Mesenteric fat pad (tissue), 1 donor: ENCODE measurements around the gene CCDC74A. TPM values are rescaled to one million over a fixed set of nuclear protein-coding genes. Genes with fewer than 3 reads are reported as not detected.
"Not testable (repeated sequence)": the region's sequence is repeated elsewhere in the genome, so short reads cannot be mapped to it uniquely, and the experiment has no call there.

ENCODE experiments used
- DNase-seq: peaks from one replicate; pipeline ENCODE4 v3.0.0-alpha.2; 2020; ENCODE audit warnings: low spot score
- total RNA-seq: library from RNA; stranded (reverse); fragmentation: NEBNext Ultra II Directional; extraction: Animal tissue kit (Norgen Biotek cat#: 25700); gene quantifications from one replicate; pipeline ENCODE4 v1.2.1, GENCODE V29; 2021
- donor health status: DM: yes; HTN: yes; CAD: no.

The CCDC74A gene
- total RNA-seq, 1 donor from 2014 or later = 0.96 TPM

GRCh38 chr2:131498321-131498973 is 29.2 kb upstream of the CCDC74A start:
- DNase-seq = not testable (repeated sequence)

DNA sequence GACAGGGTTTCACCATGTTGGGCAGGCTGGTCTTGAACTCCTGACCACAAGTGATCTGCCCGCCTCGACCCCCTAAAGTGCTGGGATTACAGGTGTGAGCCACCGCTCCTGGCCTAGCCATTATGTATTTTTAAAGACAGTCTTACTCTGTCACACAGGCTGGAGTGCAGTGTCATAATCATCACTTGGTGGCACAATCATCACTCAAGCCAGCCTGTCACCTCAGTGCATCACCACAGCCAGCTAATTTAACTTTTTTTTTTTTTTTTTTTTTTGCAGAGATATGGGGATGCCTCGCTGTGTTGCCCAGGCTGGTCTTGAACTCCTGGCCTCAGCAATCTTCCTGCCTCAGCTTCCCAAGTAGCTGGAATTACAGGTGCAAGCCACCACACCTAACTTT is 24.1 kb upstream of the CCDC74A start:
- DNase-seq = not testable (repeated sequence)

GRCh38 chr2:131504082-131504750 is 23.5 kb upstream of the CCDC74A start:
- not testable (repeated sequence) for DNase-seq

GRCh38 chr2:131509615-131510014 is 18.1 kb upstream of the CCDC74A start:
- no peak for DNase-seq

- not testable (repeated sequence) for DNase-seq
Observed at GRCh38 chr2:131511291-131511968, 16.3 kb upstream of the CCDC74A start.

GRCh38 chr2:131511969-131512870 is 15.5 kb upstream of the CCDC74A start:
- DNase-seq = not testable (repeated sequence)

- DNase-seq = not testable (repeated sequence)
Observed at GRCh38 chr2:131514408-131515166, 13.1 kb upstream of the CCDC74A start.

- DNase-seq = not testable (repeated sequence)
Observed at GRCh38 chr2:131515235-131515634, 12.5 kb upstream of the CCDC74A start.

- peak; percentile 47 for DNase-seq
Observed at GRCh38 chr2:131516011-131516410, 11.7 kb upstream of the CCDC74A start.

- DNase-seq = peak; percentile 81
Observed at GRCh38 chr2:131516621-131517020, 11.1 kb upstream of the CCDC74A start.

DNA sequence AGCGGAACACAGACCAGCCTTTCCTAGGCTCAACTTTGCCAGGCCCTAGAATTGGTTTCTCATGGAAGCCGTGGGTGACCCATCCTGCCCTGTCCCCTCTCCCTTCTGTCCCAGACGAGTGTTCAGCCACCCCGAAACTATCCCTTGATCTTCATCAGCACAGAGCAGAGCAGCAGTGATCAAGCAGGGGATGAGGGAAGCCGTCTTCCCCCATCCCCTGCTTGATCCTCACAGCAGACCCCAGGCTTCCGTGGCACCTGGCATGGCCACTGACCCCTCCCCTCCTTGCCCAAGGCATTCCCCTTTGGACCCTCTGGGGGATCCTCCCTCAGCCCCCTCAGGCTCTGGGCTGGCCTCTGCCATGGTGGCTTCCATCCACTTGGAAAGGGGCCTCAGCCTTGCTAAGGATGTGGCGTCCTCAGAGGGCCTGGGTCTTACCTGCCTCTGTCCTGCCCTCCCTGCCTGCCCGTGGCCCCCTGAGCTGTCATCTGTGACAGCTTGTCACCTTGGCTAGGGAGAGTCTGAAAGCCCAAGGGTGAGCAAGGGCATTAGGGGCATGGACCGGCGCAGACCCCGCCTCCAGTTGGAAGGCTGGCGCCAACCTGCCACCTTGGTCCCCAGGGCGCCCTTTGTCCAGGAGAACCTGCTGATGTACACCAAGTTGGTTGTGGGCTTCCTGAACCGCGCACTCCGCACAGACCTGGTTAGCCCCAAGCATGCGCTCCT is 10.4 kb upstream of the CCDC74A start:
- peak; percentile 81 for DNase-seq

DNA sequence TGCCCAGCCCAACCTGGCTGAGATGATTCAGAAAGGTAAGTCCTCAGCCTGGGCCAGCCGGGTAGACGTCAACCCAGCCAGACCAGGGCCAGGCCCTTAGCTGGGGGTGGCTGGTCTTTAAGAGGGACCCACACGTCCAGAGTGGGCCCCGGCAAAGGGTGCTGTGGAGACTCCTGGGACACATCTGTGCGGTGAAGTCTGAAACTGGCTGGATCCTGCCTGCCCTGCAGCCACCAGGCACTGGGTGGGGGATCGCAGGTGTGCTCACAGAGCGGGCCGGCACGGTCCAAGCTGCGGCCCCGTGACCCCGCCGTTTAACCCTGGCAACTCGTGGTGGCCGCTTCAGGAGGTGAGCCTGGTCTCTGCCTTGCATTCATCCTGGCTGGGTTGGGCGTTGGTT is 9.8 kb upstream of the CCDC74A start:
- DNase-seq = not testable (repeated sequence)

- DNase-seq = peak; percentile 71
Observed at GRCh38 chr2:131518531-131518930, 9.2 kb upstream of the CCDC74A start.

DNA sequence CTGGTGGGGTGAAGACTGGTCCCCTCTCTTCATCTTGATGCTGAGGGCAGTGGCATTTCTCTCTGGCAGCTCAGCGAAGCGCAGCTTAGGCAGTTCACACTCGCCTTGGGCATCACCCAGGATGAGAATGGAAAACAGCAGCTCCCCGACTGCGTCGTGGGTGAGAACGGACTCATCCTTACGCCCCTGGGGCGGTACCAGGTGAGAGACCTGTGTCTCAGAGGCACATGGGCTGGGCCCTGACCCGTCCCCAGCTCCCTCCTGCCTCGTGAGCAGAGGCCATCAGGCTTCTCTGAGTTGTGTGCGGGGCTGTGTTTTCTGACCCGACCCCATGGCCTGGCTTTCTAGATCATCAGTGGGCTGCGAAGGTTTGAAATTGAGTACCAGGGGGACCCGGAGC is 8.2 kb upstream of the CCDC74A start:
- DNase-seq = peak; percentile 82

- DNase-seq = peak; percentile 79
Observed at GRCh38 chr2:131519871-131520470, 7.7 kb upstream of the CCDC74A start.

DNA sequence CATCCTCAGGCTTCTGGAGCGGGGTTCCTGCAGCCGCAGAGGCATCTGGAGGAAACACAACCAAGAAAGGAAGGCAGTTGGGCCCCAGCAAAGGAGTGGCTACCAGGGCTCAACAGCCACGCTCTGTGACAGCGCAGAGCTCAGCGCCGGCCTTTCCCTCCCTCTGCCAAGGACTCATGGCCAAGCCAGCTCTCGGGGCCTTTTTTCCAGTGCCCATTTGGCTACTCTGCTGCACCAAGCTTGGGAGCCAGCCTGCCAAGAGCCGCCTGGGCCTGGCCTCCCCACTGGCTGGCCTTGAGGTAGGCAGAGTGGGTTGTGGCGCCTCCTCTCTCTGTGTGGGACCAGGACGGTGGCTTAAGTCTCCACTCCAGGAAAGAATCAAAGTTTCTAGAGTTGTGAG is 7.2 kb upstream of the CCDC74A start:
- DNase-seq = peak; percentile 84

- DNase-seq = peak; percentile 47
Observed at GRCh38 chr2:131521524-131521923, 6.2 kb upstream of the CCDC74A start.

DNA sequence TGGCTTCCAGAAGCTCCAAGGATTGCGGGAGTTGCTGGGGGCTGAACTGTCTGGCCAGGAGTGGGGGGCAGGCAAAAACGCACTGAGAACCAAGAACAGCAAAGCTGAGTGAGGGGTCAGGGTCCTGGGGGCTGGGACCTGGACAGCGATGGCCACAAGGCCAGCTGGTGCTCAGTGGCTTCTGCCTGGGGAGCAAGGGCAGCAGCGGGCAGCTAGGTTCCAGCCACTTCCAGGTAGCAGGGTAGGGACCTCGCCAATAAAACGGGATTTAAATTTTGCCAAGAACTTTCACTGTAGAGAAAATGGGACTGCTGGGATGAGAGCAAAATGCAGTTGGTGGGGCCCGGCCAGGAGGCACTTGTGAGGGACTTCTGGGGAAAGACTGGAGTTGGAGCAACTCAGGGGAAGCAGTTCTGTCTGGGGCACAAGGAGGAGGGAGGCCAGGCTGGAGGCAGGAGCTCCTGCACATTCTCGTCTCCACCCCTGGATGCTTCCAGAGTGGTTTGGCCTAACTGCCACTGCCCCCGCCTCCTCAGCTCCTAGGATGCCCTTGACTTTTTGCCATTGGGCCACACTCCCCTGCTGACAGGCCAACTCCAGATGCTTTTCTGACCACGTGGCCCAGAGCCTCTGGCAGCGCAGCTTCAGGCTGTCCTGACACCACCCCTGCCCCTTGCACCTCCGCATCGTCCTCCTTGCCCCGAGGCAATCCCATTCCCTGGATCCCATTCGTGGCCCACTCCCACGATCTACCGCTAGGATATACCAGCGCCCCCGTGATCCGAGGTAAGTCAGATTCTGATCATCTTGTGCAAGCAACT is 5.5 kb upstream of the CCDC74A start:
- peak; percentile 79 for DNase-seq
